B cell (primary cell): Measurements from ENCODE around the gene GAREM1.

Experiments used
- EZH2 ChIP-seq: IDR thresholded peaks from 2 replicates; pipeline ENCODE4 v1.6.1; 2012; ENCODE audit warnings: borderline replicate concordance, low read depth, mild to moderate bottlenecking, moderate library complexity, low read length; ENCODE audit not compliant: insufficient read depth, poor library complexity, severe bottlenecking
- TF ChIP-seq, protein P1 (sequence below): fragments of 200-600 bp; IDR thresholded peaks from one replicate; pipeline ENCODE4 v1.8.0; 2022; ENCODE audit warnings: antibody characterized with exemption, mild to moderate bottlenecking

DNA sequence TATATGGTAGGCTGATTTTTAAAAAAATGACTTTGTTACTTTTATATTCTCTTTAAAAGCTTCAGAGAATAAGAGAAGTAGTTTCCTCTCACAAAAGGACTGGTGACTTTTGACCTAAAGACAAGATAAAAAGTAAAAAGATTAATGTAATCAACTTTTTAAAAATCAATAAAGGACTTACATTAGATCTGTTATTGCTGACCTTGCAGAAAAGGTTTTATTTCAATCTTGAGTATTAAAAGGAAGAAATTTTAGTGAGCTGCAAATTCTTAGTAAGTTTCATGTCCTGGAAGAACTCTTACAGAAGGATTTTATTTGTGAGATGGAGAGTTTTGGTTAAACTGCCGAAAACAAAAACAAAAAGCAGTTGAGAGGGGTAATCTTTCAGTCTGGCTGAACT lies 2.2 kb upstream of the GAREM1 start:
- TF ChIP-seq, protein P1, sequence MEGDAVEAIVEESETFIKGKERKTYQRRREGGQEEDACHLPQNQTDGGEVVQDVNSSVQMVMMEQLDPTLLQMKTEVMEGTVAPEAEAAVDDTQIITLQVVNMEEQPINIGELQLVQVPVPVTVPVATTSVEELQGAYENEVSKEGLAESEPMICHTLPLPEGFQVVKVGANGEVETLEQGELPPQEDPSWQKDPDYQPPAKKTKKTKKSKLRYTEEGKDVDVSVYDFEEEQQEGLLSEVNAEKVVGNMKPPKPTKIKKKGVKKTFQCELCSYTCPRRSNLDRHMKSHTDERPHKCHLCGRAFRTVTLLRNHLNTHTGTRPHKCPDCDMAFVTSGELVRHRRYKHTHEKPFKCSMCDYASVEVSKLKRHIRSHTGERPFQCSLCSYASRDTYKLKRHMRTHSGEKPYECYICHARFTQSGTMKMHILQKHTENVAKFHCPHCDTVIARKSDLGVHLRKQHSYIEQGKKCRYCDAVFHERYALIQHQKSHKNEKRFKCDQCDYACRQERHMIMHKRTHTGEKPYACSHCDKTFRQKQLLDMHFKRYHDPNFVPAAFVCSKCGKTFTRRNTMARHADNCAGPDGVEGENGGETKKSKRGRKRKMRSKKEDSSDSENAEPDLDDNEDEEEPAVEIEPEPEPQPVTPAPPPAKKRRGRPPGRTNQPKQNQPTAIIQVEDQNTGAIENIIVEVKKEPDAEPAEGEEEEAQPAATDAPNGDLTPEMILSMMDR = no peak
- TF ChIP-seq EZH2 = no peak
